Endodermal cell (in vitro differentiated cells): Measurements from ENCODE around the gene ITGA11. TPM values are rescaled to one million over a fixed set of nuclear protein-coding genes. Genes with fewer than 3 reads are reported as not detected.

Experiments used
- DNase-seq: peaks from one replicate; pipeline ENCODE4 v3.0.0-alpha.2; 2017
- H3K27ac ChIP-seq: 2 replicates; pipeline ENCODE4 v1.5.1; 2013; ENCODE audit warnings: mild to moderate bottlenecking, low read depth, low read length, moderate library complexity
- H3K27me3 ChIP-seq: 2 replicates; pipeline ENCODE4 v1.6.1; 2013; ENCODE audit warnings: mild to moderate bottlenecking, low read length, moderate library complexity; ENCODE audit not compliant: insufficient read depth, control insufficient read depth, poor library complexity, severe bottlenecking
- H3K36me3 ChIP-seq: 2 replicates; pipeline ENCODE4 v1.7.0; 2013; ENCODE audit warnings: mild to moderate bottlenecking, low read length, moderate library complexity; ENCODE audit not compliant: control insufficient read depth, insufficient read depth
- H3K4me1 ChIP-seq: one replicate; pipeline ENCODE4 v1.7.0; 2013; ENCODE audit warnings: low read length; ENCODE audit not compliant: control insufficient read depth, insufficient read depth
- H3K4me3 ChIP-seq: 2 replicates; pipeline ENCODE4 v1.5.1; 2013; ENCODE audit warnings: mild to moderate bottlenecking, low read length, moderate library complexity
- H3K9ac ChIP-seq: 2 replicates; pipeline ENCODE4 v1.6.1; 2013; ENCODE audit warnings: mild to moderate bottlenecking, low read length, moderate library complexity; ENCODE audit not compliant: poor library complexity, severe bottlenecking; ENCODE audit errors: extremely low read depth
- H3K9me3 ChIP-seq: 2 replicates; pipeline ENCODE4 v1.6.1; 2013; ENCODE audit warnings: mild to moderate bottlenecking, low read length, moderate library complexity; ENCODE audit not compliant: control insufficient read depth
- H3K27ac Mint-ChIP-seq: 2 replicates; pipeline ENCODE4 v1.8.0; 2020; ENCODE audit warnings: mixed read lengths
- H3K27me3 Mint-ChIP-seq: 2 replicates; pipeline ENCODE4 v1.8.0; 2021; ENCODE audit warnings: mild to moderate bottlenecking, mixed read lengths; ENCODE audit not compliant: insufficient read depth
- H3K36me3 Mint-ChIP-seq: 2 replicates; pipeline ENCODE4 v1.8.0; 2020; ENCODE audit warnings: low read depth, mixed read lengths
- H3K4me1 Mint-ChIP-seq: 2 replicates; pipeline ENCODE4 v1.8.0; 2020; ENCODE audit warnings: mixed read lengths
- H3K4me3 Mint-ChIP-seq: 2 replicates; pipeline ENCODE4 v1.8.0; 2020; ENCODE audit warnings: mild to moderate bottlenecking, moderate library complexity, mixed read lengths
- H3K9me3 Mint-ChIP-seq: 2 replicates; pipeline ENCODE4 v1.8.0; 2020; ENCODE audit warnings: mild to moderate bottlenecking, mixed read lengths
- WGBS, 2 experiments: methylation state at CpG; one replicate each; pipeline versions ENCODE4 v1.1.5 to v1.1.7; 2013; ENCODE audit warnings: missing lambda C conversion rate in 2 of 2, mixed read lengths in 1 of 2; ENCODE audit not compliant: insufficient coverage in 1 of 2, insufficient read length in 1 of 2; 5-methylcytosine and 5-hydroxymethylcytosine counted together
- total RNA-seq, 2 donors: library from RNA; stranded (reverse); fragmentation: NEBNext Ultra II Directional in 1 of 2; extraction: Animal tissue kit (Norgen Biotek cat#: 25700) in 1 of 2; gene quantifications; 2 replicates in 1 of 2; 3 replicates in 1 of 2; pipeline ENCODE4 v1.2.1, GENCODE V29; 2021
- TF ChIP-seq, protein P1 (sequence below): fragments of 200-600 bp; sonication (generic); conservative IDR thresholded peaks from 2 replicates; pipeline ENCODE4 v1.5.0; 2021; ENCODE audit warnings: antibody characterized with exemption, mild to moderate bottlenecking

ITGA11 gene
- total RNA-seq, 2 donors from 2014 or later: 0.35 to 1.4 TPM

GRCh38 chr15:68375716-68376220, 56.2 kb downstream of the ITGA11 start:
- DNase-seq: no peak
- Mint-ChIP-seq H3K36me3 (no peaks in the 10 kb centered on the region), H3K4me3 (no peak overlapping the region), H3K27ac (no peak overlapping the region), H3K27me3 (peaks cover 2% of the 10 kb centered on the region), H3K4me1 (peaks cover 4% of the 10 kb centered on the region), H3K9me3 (no peaks in the 10 kb centered on the region)
- no peaks in the 10 kb centered on the region for H3K27me3 ChIP-seq
- 89 to 95% methylated on average over 2 to 6 of the region's 6 CpGs for WGBS, 2 experiments
- no peak overlapping the region for H3K27ac ChIP-seq
- TF ChIP-seq, protein P1, sequence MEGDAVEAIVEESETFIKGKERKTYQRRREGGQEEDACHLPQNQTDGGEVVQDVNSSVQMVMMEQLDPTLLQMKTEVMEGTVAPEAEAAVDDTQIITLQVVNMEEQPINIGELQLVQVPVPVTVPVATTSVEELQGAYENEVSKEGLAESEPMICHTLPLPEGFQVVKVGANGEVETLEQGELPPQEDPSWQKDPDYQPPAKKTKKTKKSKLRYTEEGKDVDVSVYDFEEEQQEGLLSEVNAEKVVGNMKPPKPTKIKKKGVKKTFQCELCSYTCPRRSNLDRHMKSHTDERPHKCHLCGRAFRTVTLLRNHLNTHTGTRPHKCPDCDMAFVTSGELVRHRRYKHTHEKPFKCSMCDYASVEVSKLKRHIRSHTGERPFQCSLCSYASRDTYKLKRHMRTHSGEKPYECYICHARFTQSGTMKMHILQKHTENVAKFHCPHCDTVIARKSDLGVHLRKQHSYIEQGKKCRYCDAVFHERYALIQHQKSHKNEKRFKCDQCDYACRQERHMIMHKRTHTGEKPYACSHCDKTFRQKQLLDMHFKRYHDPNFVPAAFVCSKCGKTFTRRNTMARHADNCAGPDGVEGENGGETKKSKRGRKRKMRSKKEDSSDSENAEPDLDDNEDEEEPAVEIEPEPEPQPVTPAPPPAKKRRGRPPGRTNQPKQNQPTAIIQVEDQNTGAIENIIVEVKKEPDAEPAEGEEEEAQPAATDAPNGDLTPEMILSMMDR: no peak
- H3K4me1 ChIP-seq: no peaks in the 10 kb centered on the region
- no peak overlapping the region for H3K4me3 ChIP-seq
- H3K9me3 ChIP-seq: no peaks in the 10 kb centered on the region
- H3K36me3 ChIP-seq: no peaks in the 10 kb centered on the region
- H3K9ac ChIP-seq: no peak overlapping the region

DNA sequence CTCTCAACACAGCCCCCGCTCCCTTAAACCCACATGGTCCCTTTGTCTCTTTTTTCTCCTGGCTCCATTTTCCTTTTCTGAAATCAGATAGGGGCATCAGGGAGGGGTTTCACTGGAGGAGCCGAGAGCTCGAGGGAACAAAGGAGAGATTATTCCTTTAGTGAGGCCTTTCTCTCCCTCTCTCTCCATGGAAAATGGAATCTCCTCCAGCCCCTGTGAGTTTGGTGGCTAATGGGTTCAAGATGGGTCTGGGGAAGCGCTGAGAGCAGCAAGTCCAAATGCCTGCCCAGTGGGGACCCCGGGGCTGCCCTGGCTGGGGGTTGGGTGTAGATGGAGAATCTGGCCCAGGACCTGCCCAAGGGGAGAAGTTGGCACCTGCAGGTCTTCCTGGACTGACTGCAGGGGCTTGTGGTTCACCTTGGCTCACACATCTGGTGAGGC, 56.8 kb downstream of the ITGA11 start:
- H3K27me3 Mint-ChIP-seq: no peaks in the 10 kb centered on the region
- Histone ChIP-seq H3K36me3 (no peaks in the 10 kb centered on the region), H3K4me1 (no peaks in the 10 kb centered on the region), H3K4me3 (no peak overlapping the region), H3K27ac (peak overlapping the region; percentile 22), H3K9ac (no peak overlapping the region), H3K9me3 (no peaks in the 10 kb centered on the region), H3K27me3 (no peaks in the 10 kb centered on the region)
- WGBS, 2 experiments: 83 to 87% methylated on average over 1 to 5 of the region's 5 CpGs
- H3K4me1 Mint-ChIP-seq: peaks cover 4% of the 10 kb centered on the region
- no peaks in the 10 kb centered on the region for H3K9me3 Mint-ChIP-seq
- H3K27ac Mint-ChIP-seq: no peak overlapping the region
- H3K4me3 Mint-ChIP-seq: no peak overlapping the region
- DNase-seq: peak; percentile 36
- no peaks in the 10 kb centered on the region for H3K36me3 Mint-ChIP-seq
- TF ChIP-seq, protein P1: no peak

GRCh38 chr15:68374168-68374745, 57.7 kb downstream of the ITGA11 start:
- Histone ChIP-seq H3K4me1 (no peaks in the 10 kb centered on the region), H3K36me3 (no peaks in the 10 kb centered on the region), H3K27ac (peak overlapping the region; percentile 6), H3K4me3 (no peak overlapping the region), H3K27me3 (no peaks in the 10 kb centered on the region), H3K9ac (no peak overlapping the region), H3K9me3 (no peaks in the 10 kb centered on the region)
- Mint-ChIP-seq H3K4me3 (no peak overlapping the region), H3K9me3 (no peaks in the 10 kb centered on the region), H3K27me3 (no peaks in the 10 kb centered on the region), H3K4me1 (peaks cover 4% of the 10 kb centered on the region), H3K27ac (no peak overlapping the region), H3K36me3 (no peaks in the 10 kb centered on the region)
- 88 to 92% methylated on average over 2 of the region's 2 CpGs for WGBS, 2 experiments
- TF ChIP-seq, protein P1: no peak
- DNase-seq: peak; percentile 26
